Trophoblast cell (in vitro differentiated cells and primary cell): ENCODE measurements around the gene NUDT3.

Experiments
- DNase-seq, 2 donors: peaks; one replicate each; pipeline ENCODE4 v3.0.0-alpha.2; 2016
- H2AFZ ChIP-seq: 2 replicates; pipeline ENCODE4 v1.6.1; 2013; ENCODE audit warnings: low read length, moderate library complexity, mild to moderate bottlenecking; ENCODE audit not compliant: insufficient read depth, poor library complexity
- H2AK5ac ChIP-seq: 2 replicates; pipeline ENCODE4 v1.6.1; 2013; ENCODE audit warnings: mild to moderate bottlenecking, low read length
- H2BK120ac ChIP-seq: 2 replicates; pipeline ENCODE4 v1.6.1; 2013; ENCODE audit warnings: low read length, mild to moderate bottlenecking, moderate library complexity; ENCODE audit not compliant: insufficient read depth, poor library complexity
- H2BK12ac ChIP-seq: 2 replicates; pipeline ENCODE4 v1.6.1; 2013; ENCODE audit warnings: mild to moderate bottlenecking, low read length, moderate library complexity
- H2BK5ac ChIP-seq: 2 replicates; pipeline ENCODE4 v1.6.1; 2013; ENCODE audit warnings: low read length, low read depth, moderate library complexity, mild to moderate bottlenecking; ENCODE audit not compliant: poor library complexity
- H3K14ac ChIP-seq: 2 replicates; pipeline ENCODE4 v1.6.1; 2013; ENCODE audit warnings: mild to moderate bottlenecking, low read length
- H3K18ac ChIP-seq: 2 replicates; pipeline ENCODE4 v1.6.1; 2013; ENCODE audit warnings: mild to moderate bottlenecking, low read length
- H3K23ac ChIP-seq: 2 replicates; pipeline ENCODE4 v1.6.1; 2013; ENCODE audit warnings: low read length
- H3K27ac ChIP-seq: 2 replicates; pipeline ENCODE4 v1.5.1; 2013; ENCODE audit warnings: low read depth, mild to moderate bottlenecking, inconsistent platforms, low read length, moderate library complexity
- H3K27me3 ChIP-seq: 2 replicates; pipeline ENCODE4 v1.6.1; 2013; ENCODE audit warnings: inconsistent platforms, mild to moderate bottlenecking, low read length, moderate library complexity; ENCODE audit not compliant: insufficient read depth
- H3K36me3 ChIP-seq, 2 experiments: 1 replicate in 1 of 2; 2 replicates in 1 of 2; pipeline ENCODE4 v1.6.1; 2013; ENCODE audit warnings: low read length in 2 of 2, mild to moderate bottlenecking in 2 of 2, moderate library complexity in 1 of 2; ENCODE audit not compliant: insufficient read depth in 2 of 2, control insufficient read depth in 1 of 2
- H3K4ac ChIP-seq: 2 replicates; pipeline ENCODE4 v1.6.1; 2013; ENCODE audit warnings: low read depth, mild to moderate bottlenecking, low read length, moderate library complexity
- H3K4me1 ChIP-seq, 2 experiments: 1 replicate in 1 of 2; 2 replicates in 1 of 2; pipeline ENCODE4 v1.6.1; 2013; ENCODE audit warnings: low read length in 2 of 2, mild to moderate bottlenecking in 2 of 2, moderate library complexity in 1 of 2; ENCODE audit not compliant: insufficient read depth in 2 of 2, control insufficient read depth in 1 of 2
- H3K4me2 ChIP-seq: 2 replicates; pipeline ENCODE4 v1.6.1; 2013; ENCODE audit warnings: inconsistent platforms, mild to moderate bottlenecking, low read length, moderate library complexity
- H3K4me3 ChIP-seq: 2 replicates; pipeline ENCODE4 v1.5.1; 2013; ENCODE audit warnings: mild to moderate bottlenecking, low read depth, low read length, inconsistent platforms
- H3K79me1 ChIP-seq: one replicate; pipeline ENCODE4 v1.6.1; 2013; ENCODE audit warnings: low read length
- H3K79me2 ChIP-seq: 2 replicates; pipeline ENCODE4 v1.6.1; 2013; ENCODE audit warnings: low read length, mild to moderate bottlenecking; ENCODE audit not compliant: control insufficient read depth, insufficient read depth, poor library complexity
- H3K9ac ChIP-seq: 2 replicates; pipeline ENCODE4 v1.6.1; 2013; ENCODE audit warnings: mild to moderate bottlenecking, low read length
- H3K9me3 ChIP-seq: 2 replicates; pipeline ENCODE4 v1.6.1; 2013; ENCODE audit warnings: low read depth, mild to moderate bottlenecking, control low read depth, inconsistent platforms, low read length; ENCODE audit not compliant: insufficient read depth
- H4K12ac ChIP-seq: 2 replicates; pipeline ENCODE4 v1.6.1; 2013; ENCODE audit warnings: low read depth, mild to moderate bottlenecking, low read length, moderate library complexity
- H4K8ac ChIP-seq: 2 replicates; pipeline ENCODE4 v1.6.1; 2013; ENCODE audit warnings: low read depth, mild to moderate bottlenecking, low read length, moderate library complexity
- H4K91ac ChIP-seq: one replicate; pipeline ENCODE4 v1.6.1; 2013; ENCODE audit warnings: low read depth, mild to moderate bottlenecking, low read length, moderate library complexity
- WGBS: extraction: QIAGEN DNeasy Blood & Tissue Kit; methylation state at CpG from one replicate; pipeline ENCODE4 v1.1.7; 2013; ENCODE audit warnings: missing lambda C conversion rate; ENCODE audit not compliant: insufficient read length, insufficient coverage; ENCODE audit errors: extremely low coverage; 5-methylcytosine and 5-hydroxymethylcytosine counted together

The NUDT3 gene

DNA sequence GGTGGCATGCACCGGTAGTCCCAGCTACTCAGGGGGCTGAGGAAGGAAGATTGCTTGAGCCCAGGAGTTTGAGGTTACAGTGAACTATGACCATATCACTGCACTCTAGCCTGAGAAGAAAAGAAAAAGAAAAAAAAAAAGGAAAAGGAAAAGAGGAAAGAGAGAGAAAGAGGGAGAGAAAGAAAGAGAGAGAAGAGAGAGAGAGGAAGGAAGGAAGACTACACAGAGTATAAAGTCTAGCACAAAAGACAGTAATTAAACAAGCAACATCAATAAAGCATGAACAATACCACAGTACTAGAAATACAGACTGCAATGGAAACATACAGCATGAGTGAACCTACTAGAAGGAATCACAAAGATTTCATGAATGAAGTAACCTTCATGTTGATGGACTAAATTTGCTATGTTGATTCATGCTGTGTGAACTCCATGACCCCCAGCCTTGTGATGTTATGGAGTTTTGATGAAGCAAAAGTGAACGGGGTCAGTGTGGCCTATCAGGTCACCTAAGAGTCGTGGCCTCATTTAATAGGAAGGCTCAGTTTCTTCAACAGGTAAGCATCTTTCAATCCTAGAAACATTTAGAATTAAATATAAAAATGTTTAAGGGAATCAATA is 57.6 kb downstream of the NUDT3 start:
- no peak overlapping the region for H2BK12ac ChIP-seq
- H3K79me2 ChIP-seq = no peaks in the 10 kb centered on the region
- no peak overlapping the region for H3K4me2 ChIP-seq
- no peak overlapping the region for H2BK5ac ChIP-seq
- H3K9me3 ChIP-seq = no peaks in the 10 kb centered on the region
- no peak overlapping the region for H3K4me3 ChIP-seq
- H3K18ac ChIP-seq = no peak overlapping the region
- H3K27me3 ChIP-seq = no peaks in the 10 kb centered on the region
- H4K91ac ChIP-seq = no peak overlapping the region
- no peaks in the 10 kb centered on the region for H3K4me1 ChIP-seq
- no peak overlapping the region for H4K12ac ChIP-seq
- no peak overlapping the region for H3K9ac ChIP-seq
- no peak for DNase-seq
- H3K4ac ChIP-seq = no peak overlapping the region
- H3K36me3 ChIP-seq = no peaks in the 10 kb centered on the region
- H2AFZ ChIP-seq = no peak overlapping the region
- no CpG with 5 or more reads among the region's 3 CpGs for WGBS
- no peak overlapping the region for H3K23ac ChIP-seq
- no peak overlapping the region for H2BK120ac ChIP-seq
- no peak overlapping the region for H3K14ac ChIP-seq
- no peak overlapping the region for H2AK5ac ChIP-seq
- H3K79me1 ChIP-seq = no peaks in the 10 kb centered on the region
- H3K27ac ChIP-seq = no peak overlapping the region
- no peak overlapping the region for H4K8ac ChIP-seq

DNA sequence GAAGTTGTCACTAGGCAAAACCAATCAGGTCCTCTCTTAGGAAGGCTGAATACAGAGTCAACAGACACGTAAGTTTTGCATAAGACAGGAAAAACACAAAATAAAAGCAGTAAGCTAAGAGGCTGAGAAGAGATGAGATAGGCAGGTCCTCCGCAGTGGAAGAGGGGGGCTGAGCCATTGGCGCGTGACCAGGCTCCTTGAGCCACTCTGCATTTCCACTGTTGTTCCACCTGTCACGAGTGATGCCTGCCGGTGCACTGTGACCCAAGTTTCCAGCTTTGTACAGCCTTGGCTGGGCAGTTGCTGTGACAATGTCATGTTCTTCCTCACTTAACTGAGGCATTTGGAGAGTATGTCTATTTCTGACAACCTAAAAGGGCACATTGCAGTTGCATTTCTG is 58.6 kb downstream of the NUDT3 start:
- H3K27me3 ChIP-seq = no peaks in the 10 kb centered on the region
- no peak overlapping the region for H2BK5ac ChIP-seq
- no peak overlapping the region for H3K4me3 ChIP-seq
- H3K4ac ChIP-seq = no peak overlapping the region
- no peak overlapping the region for H3K14ac ChIP-seq
- no peaks in the 10 kb centered on the region for H3K9me3 ChIP-seq
- H3K4me2 ChIP-seq = no peak overlapping the region
- H3K9ac ChIP-seq = no peak overlapping the region
- H4K12ac ChIP-seq = no peak overlapping the region
- H2AK5ac ChIP-seq = no peak overlapping the region
- WGBS = no CpG with 5 or more reads among the region's 6 CpGs
- no peak overlapping the region for H2BK120ac ChIP-seq
- no peak overlapping the region for H2AFZ ChIP-seq
- DNase-seq = no peak
- no peaks in the 10 kb centered on the region for H3K36me3 ChIP-seq
- H3K27ac ChIP-seq = no peak overlapping the region
- H4K8ac ChIP-seq = no peak overlapping the region
- no peak overlapping the region for H2BK12ac ChIP-seq
- no peaks in the 10 kb centered on the region for H3K79me2 ChIP-seq
- no peak overlapping the region for H3K18ac ChIP-seq
- H3K23ac ChIP-seq = no peak overlapping the region
- no peak overlapping the region for H4K91ac ChIP-seq
- H3K79me1 ChIP-seq = no peaks in the 10 kb centered on the region
- no peaks in the 10 kb centered on the region for H3K4me1 ChIP-seq

DNA sequence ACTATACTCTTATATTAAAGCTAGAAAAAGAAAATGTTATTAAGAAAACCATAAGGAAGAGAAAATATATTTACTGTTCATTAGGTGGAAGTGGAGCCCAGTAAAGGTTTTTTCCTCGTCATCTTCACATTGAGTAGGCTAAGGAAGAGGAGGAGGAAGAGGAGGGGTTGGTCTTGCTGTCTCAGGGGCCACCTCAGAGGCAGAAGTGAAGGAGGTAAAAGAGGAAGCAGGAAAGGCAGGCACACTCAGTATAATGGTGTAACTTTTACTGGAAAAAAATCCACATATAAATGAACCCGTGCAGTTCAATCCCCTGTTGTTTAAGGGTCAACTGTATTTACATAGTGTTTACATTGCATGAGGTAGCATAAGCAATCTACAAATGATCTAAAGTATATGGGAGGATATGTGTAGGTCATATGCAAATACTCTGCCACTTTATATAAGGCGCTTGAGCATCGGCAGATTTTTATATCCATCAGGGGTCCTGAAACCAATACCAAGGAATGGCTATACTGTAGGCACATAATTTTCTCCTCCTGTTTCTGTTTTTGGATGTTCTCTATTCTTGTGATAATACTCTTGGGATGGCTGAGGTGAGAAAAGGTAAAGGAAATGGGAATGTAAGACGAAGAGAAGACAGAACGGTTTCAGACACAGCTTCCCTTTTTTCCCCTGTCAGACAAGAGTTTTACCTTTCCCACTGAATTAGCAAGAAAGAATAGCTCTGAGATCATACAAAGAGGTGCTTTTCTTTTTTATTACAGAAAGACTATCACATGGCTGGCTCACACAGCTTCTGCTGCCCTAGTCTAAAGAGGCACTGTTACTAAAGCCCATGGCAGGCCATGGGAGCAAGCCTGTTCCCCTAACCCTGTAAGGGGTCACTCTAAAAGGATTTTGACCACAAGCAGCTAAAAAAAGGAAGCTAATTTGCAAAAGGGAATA is 59.9 kb downstream of the NUDT3 start:
- WGBS = no CpG with 5 or more reads among the region's 6 CpGs
- H2BK120ac ChIP-seq = no peak overlapping the region

DNA sequence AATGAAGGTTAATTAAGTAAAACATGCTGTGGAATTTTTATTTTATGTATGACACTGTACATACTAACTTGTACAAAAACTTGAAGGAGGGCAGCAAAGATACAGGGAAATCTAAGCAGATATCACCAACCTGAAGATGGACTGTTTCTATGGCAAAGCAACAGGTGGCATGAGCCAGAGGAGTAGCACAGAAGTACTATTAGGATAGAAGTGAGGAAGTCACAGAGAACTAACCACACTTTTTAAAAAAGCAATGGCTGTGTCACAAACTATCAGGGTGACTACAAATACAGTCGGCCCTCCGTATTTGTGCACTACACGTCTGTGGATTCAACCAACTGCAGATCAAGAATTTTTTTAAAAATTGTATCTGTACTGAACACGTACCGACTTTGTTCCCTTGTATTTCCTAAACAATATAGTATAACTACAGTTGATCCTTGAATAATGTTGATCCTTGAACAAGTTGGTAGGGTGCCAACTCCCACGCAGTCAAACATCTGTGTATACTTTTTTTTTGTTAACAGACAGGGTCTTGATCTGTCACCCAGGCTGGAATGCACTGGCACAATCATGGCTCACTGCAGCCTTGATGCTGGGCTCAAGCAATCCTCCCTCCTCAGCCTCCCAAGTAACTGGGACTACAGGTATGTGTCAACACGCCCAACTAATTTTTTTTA is 61.0 kb downstream of the NUDT3 start:
- Histone ChIP-seq H4K91ac (no peak overlapping the region), H3K9me3 (no peaks in the 10 kb centered on the region), H2AFZ (no peak overlapping the region), H3K4me2 (no peak overlapping the region), H4K8ac (no peak overlapping the region), H2BK5ac (no peak overlapping the region), H3K14ac (no peak overlapping the region), H2BK12ac (no peak overlapping the region), H2AK5ac (no peak overlapping the region), H3K4me1 (no peaks in the 10 kb centered on the region), H3K27me3 (no peaks in the 10 kb centered on the region), H3K23ac (no peak overlapping the region), H3K9ac (no peak overlapping the region), H3K36me3 (no peaks in the 10 kb centered on the region), H3K4ac (no peak overlapping the region), H3K4me3 (no peak overlapping the region), H3K79me1 (no peaks in the 10 kb centered on the region), H4K12ac (no peak overlapping the region), H3K27ac (no peak overlapping the region), H3K18ac (no peak overlapping the region), H2BK120ac (no peak overlapping the region), H3K79me2 (no peaks in the 10 kb centered on the region)
- DNase-seq = no peak
- no CpG with 5 or more reads among the region's 7 CpGs for whole genome bisulfite sequencing

More for the DNA sequence above, 59.9 kb downstream of the NUDT3 start:
- Histone ChIP-seq H3K18ac (no peak overlapping the region), H3K4me2 (no peak overlapping the region), H3K14ac (no peak overlapping the region), H3K27me3 (no peaks in the 10 kb centered on the region), H4K8ac (no peak overlapping the region), H4K91ac (no peak overlapping the region), H3K27ac (no peak overlapping the region), H2AK5ac (no peak overlapping the region), H3K9me3 (no peaks in the 10 kb centered on the region), H3K23ac (no peak overlapping the region), H3K4me1 (no peaks in the 10 kb centered on the region), H3K79me2 (no peaks in the 10 kb centered on the region), H3K36me3 (no peaks in the 10 kb centered on the region), H2BK5ac (no peak overlapping the region), H2BK12ac (no peak overlapping the region), H2AFZ (no peak overlapping the region), H4K12ac (no peak overlapping the region), H3K79me1 (no peaks in the 10 kb centered on the region), H3K4me3 (no peak overlapping the region), H3K4ac (no peak overlapping the region), H3K9ac (no peak overlapping the region)
- peak in 1 of 2 donors; percentile 16 for DNase-seq
